Left colon (tissue), 2 donors: ENCODE data around the gene PDE4A. TPM values are rescaled to one million over a fixed set of nuclear protein-coding genes. Genes with fewer than 3 reads are reported as not detected.
"Not testable (repeated sequence)": the region's sequence is repeated elsewhere in the genome, so short reads cannot be mapped to it uniquely, and the experiment has no call there.

Experiments used
- ATAC-seq: fragments of 200-7000 bp; cut with Tn5 transposase; one replicate; pipeline ENCODE4 v1.9.1; 2020; ENCODE audit warnings: mild to moderate bottlenecking, moderate library complexity
- DNase-seq, 2 donors: peaks; one replicate each; pipeline ENCODE4 v3.0.0-alpha.2; 2020
- intact Hi-C, 2 donors: fragments of 100-400 bp; cut with DNase I in 1 of 2; cut with micrococcal nuclease in 1 of 2; formaldehyde crosslinking; loops; one replicate each; pipeline versions ENCODE4 v1.11.2 to v1.14.0; 2022; cut with DNase I, micrococcal nuclease
- total RNA-seq, 2 donors: library from RNA; stranded (reverse); fragmentation: NEBNext Ultra II Directional; extraction: Animal tissue kit (Norgen Biotek cat#: 25700); gene quantifications; one replicate each; pipeline ENCODE4 v1.2.1, GENCODE V29; 2021
- donor health status: DM: no; HTN: no; CAD: no.
- donor health status: DM: yes; HTN: yes; CAD: no.

The PDE4A gene
- total RNA-seq, 2 donors from 2014 or later, result 13.8 to 14.3 TPM

DNA sequence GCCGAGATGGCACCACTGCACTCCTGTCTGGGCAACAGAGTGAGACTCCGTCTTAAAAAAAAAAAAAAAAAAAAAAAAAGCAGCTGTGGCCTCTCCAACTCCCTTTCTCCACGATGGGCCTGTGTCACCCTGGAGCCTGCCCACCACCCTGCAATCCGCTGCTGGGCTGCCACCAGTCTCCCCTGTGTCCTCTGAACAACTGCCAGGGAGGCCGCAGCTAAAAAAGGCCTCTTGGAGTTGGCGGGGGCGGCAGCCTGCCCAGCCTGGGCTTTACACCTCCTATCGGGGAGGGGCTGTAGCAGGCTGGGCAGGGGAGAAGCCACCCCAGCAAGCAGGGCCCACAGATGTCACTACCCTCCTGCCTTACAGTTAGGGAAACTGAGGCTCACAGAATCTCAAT lies 20.5 kb upstream of the PDE4A start:
- DNase-seq (no peak), ATAC-seq (no peak)
- intact Hi-C loops, result loop anchor here in 1 of 2 donors (10.0 kb wide), 1 partner anchor 75 kb away; no protein-coding TSS in a partner anchor

DNA sequence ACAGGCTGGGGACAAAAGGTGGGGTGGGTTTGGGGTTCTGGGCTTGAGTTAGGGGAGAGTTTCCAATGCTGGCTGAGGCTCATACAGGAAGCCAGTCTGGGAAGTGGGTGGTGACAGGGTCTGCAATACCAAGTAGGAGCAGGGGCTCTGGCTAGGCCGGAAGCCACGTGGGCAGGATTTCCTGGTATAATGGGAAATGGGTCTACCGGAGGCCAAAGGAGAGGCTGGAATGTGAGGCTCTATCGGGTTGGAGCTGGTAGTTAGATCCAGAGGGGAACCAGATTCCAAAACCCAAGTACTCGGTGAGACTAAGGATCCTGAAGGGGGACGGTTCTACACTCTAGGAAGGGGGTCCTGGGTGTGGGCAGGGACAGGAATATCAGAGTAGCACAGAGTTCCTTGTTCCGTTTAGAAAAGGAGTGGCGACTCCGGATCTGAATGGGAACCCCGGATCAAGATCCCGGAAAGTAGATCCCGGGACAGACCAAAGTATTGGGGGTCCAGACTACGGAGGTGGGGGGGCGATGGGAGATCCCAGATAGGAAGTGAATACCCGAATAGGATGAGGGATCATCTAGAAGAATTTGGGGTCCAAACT lies 17.8 kb upstream of the PDE4A start:
- peak; percentile 24 for ATAC-seq
- DNase-seq, result peak in 1 of 2 donors; percentile 48
- intact Hi-C loops, result loop anchor here in 1 of 2 donors (10.0 kb wide), 1 partner anchor 72 kb away; no protein-coding TSS in a partner anchor

DNA sequence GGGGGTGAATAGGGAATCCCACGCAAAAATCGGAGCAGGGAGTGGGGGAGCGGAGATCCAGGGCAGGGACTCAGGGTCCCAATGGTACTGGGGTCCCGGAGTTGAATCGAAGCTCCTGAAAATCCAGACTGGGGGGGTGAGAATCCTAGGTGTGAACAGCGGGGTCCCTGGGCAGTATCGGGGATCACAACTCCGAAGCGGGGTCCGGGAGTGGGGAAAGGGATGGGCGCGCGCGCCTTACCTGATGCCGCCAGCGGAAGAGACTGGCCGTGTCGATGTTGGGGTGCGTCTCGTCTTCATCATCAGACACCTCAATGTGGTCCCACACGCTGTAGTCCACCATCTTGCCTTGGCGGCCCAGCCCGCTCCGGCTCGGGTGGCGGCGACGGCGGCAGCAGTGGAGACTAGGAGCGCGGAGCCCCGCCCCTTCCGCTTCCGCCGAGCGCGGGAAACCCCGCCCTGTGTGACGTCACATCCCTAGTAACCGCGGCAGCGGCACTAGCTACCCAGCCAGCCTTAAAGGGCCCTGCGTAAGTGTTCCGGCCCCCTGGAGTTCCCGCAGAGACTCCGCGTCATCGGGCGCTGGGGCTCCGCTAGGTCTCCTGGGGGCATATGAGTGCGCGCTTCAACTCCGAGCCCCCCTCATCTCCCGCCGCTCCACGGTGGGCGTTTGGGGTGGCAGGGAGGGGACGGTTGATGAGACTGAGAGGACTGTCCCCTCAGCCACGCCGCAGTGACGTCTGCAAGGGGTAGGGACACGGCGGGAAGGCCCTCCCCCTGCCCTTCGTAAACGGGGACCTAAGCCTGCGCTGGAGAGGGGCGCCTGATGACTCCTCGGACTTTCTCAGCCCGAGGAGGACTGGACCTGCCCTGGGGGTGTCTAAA lies 17.0 kb upstream of the PDE4A start, which contains the start of gene CDC37:
TSS of gene CDC37 (minus strand) at position 406 of the 885 bp plus-strand sequence. CDS start at position 343, 63 bp downstream.
- ATAC-seq, result peak; percentile 90
- intact Hi-C loops, result loop anchor here in 1 of 2 donors (10.0 kb wide), 1 partner anchor 71 kb away; no protein-coding TSS in a partner anchor
- DNase-seq, result peak; percentile 95 to 99

DNA sequence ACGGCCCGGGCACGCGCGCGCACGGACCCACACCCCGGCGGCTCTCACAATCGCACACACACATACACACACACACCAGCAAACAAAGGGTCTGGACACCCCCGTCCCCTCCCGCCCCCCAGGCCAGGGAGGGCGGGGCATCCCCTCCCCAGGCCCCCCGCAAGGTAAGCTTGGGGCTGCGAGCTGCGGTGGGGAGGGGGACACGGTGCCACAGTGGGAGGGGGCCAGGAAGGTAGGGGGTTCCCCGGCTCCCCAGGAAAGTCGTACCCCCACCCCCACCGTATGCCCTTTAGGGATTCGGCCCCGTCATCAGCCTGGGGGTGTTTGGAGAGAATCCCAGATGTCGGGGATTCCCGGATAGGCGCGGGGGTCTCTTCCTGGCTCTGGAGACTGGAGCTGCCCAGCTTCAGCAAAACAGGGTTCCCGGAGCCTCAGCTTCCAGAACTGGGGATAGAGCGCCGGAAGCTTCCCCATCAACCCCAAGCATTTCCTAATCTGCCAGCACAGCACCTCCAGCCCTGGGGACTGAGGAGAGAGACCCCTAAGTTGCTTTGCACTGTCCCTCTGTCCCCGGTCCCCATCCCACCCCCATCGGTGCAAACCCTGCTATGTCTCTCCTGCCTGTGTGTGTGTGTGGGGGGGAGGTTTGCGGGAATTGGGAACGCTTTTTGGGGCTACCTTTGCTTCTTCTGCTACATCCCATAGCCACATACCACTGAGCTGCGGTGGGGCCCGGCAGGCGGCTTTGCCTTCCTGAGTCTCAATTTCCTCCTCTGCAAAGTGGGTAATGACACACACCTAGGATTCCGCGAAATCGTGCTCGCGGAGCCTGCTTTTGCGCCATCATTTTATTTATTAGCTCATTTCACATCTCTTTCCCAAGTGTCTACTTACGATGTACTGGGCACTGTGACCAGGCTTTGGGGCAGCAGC lies 15.2 kb upstream of the PDE4A start:
- no peak for ATAC-seq
- intact Hi-C loops, result loop anchor here in 1 of 2 donors (10.0 kb wide), 1 partner anchor 70 kb away; no protein-coding TSS in a partner anchor
- DNase-seq, result no peak

DNA sequence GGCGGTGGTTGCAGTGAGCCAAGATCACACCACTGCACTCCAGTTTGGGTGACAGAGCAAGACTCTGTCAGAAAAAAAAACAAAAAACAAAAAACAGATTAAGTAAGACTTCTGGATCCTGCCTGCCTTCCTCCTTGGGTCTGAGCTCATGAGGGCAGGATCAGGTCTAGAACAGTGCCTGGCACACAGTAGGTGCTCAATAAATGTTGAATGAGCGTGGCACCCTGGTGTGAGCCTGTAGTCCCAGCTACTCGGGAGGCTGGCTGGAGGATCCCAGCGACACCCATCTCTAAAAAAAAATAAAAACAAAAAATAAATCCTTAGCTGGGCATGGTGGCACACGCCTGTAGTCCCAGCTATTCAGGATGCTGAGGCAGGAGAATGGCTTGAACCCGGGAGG lies 14.1 kb upstream of the PDE4A start:
- intact Hi-C loops, result loop anchor here in 1 of 2 donors (10.0 kb wide), 1 partner anchor 69 kb away; no protein-coding TSS in a partner anchor
- no peak for ATAC-seq
- DNase-seq, result no peak

DNA sequence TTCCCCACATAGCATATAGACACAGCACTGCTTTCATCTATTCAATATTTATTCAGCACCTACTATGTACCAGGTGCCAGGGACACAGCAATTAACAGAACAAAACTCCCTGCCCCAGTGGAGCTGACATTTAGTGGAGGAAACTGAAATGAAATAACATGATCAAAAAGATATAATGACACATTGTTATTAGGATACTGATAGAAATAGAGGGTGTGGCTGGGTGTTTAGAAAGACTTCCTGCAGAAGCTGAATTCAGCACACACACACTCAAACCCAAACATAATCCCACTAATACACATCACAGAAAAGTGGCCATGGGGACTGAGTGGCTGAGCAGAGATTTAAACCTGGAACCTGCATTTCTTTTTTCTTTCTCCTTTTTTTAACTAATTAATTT lies 13.2 kb upstream of the PDE4A start:
- no peak for ATAC-seq
- intact Hi-C loops, result loop anchor here in 1 of 2 donors (10.0 kb wide), 1 partner anchor 68 kb away; no protein-coding TSS in a partner anchor

DNA sequence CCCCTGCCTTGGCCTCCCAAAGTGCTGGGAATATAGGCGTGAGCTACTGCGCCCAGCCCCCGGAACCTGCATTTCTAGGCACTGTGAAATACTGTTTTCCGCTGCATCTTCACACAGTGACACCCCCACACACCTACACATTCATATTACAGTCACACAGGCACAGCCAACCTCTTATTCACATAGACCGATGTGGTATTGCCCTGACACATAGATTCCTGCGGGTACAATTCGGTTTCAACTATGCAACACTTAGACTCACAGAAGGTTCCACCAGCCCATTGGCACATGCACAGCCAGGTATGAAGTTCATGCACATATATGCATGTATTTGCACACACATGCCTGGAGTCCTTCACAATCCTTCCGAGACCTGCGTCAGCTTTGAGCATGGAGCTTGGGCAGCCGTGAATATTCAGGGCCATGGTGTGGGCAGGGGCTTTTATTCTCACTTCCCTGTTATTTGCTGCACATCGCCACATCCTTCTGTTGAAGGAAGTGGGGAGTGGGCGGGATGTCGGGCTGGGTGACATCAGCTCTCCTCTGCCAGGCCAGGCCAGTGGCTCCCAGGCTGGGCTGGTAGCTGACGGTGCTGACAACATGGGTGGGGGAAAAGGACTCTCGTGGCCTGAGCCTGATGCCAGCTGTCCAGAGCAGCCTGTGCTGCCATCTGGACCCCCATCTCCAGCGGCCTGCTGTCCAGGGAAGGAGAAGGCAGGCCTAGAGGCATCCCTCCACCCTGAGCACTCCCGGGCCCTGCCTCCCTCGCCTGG lies 11.6 kb upstream of the PDE4A start:
- intact Hi-C loops, result loop anchor here in 1 of 2 donors (10.0 kb wide), 1 partner anchor 66 kb away; no protein-coding TSS in a partner anchor
- peak in 1 of 2 donors; percentile 60 for DNase-seq

More for the DNA sequence above, 13.2 kb upstream of the PDE4A start:
- no peak for DNase-seq

DNA sequence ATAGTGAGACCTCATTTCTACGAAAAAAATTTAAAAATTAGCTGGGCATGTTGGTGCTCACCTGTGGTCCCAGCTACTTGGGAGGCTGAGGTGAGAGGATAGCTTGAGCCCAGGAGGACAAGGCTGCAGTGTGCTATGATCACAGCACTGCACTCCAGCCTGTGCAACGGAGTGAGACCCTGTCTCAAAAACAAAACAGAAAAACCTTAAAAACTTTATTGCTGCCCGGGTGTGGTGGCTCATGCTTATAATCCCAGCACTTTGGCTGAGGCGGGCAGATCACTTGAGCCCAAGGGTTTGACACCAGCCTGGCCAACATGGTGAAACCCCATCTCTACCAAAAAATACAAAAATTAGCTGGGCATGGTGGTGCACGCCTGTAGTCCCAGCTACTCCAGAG lies 9.1 kb upstream of the PDE4A start:
- intact Hi-C loops, ATAC-seq, DNase-seq: not testable (repeated sequence)

More for the DNA sequence above, 11.6 kb upstream of the PDE4A start:
- ATAC-seq, result peak; percentile 9

DNA sequence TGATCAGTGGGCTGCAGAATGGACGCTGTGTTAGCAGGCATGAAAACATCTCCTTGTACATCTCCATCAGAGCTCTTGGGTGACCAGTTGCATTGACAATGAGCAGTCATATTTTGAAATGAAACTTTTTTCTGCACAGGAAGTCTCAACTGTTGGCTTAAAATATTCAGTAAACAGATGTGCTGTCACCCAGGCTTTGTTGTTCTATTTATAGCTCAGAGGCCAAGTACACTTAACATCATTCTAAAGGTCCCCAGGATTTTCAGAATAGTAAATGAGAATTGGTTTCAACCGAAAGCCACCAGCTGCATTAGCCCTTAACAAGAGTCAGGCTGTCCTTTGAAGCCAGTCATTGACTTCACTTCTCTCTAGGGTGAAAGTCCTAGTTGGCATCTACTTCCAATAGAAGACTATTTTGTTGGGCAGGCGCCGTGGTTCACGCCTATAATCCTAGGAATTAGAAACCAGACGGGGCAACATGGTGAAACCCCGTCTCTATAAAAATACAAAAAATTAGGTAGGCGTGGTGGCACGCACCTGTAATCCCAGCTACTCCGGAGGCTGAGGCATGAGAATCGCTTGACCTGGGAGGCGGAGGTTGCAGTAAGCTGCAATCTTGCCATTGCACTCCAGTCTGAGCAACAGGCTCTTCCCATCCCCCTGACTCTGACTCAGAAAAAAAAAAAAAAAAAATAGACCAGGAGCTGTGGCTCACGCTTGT lies 7.9 kb upstream of the PDE4A start:
- no peak for ATAC-seq
- DNase-seq, result no peak
- intact Hi-C loops, result no loop called here

DNA sequence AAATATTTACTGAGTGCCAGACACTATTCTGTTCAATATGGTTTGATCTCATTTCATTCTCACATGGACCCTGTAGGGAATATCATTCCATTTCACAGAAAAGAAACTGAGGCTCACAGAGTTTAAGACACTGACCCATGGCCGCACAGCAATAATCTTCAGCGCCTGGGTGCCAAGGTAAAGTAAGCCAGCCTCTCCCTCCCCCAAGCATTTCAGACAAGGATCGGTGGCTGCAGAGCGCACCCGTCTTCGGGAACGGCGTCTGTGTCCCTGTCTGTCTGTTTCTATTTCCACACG lies 4.3 kb upstream of the PDE4A start:
- ATAC-seq, result peak; percentile 24

DNA sequence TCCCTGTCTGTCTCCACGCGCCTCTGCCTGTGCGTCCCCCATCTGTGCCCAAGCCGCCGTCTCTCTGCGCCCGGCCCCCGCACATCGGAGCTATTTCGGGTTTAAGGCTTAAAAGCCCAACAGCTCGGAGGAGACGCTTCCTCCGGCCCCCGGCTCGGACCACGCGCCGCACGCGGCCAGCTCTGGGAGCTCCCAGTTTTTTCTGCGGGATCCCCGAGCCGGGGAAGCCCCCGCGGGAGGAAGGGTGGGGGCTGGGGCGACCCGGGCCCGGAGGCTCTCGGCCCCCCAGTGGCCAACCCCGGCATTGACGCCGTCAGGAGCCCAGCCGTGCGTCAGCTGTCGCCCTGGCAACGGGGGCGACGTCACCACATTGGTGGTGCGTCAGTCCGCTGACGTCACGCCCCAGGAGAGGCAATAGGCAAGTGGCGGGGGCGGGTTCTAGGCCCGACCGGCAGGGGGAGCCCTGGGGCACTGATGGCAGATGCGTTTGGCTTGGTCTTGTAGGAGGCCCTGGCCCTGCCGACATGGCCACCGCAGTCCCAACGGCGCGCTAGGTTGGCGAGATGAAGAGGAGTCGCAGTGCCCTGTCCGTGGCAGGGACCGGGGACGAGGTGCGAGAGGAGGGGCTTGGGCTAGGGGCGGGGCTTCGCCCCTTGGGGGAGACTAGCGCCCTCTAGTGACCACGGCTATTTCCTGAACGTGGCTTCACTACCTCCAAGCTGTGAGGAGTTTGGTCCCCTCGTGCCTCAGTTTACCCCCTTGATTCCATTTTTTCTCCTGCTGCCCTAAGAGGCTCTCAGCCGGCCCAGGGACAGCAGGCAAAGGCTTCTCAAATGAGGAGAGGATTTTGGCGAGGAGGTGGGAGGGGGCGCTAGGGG lies 3.7 kb upstream of the PDE4A start:
- intact Hi-C loops, result no loop called here
- DNase-seq, result peak; percentile 77 to 89
- ATAC-seq, result peak; percentile 80

More for the DNA sequence above, 4.3 kb upstream of the PDE4A start:
- intact Hi-C loops, result no loop called here
- DNase-seq, result no peak

DNA sequence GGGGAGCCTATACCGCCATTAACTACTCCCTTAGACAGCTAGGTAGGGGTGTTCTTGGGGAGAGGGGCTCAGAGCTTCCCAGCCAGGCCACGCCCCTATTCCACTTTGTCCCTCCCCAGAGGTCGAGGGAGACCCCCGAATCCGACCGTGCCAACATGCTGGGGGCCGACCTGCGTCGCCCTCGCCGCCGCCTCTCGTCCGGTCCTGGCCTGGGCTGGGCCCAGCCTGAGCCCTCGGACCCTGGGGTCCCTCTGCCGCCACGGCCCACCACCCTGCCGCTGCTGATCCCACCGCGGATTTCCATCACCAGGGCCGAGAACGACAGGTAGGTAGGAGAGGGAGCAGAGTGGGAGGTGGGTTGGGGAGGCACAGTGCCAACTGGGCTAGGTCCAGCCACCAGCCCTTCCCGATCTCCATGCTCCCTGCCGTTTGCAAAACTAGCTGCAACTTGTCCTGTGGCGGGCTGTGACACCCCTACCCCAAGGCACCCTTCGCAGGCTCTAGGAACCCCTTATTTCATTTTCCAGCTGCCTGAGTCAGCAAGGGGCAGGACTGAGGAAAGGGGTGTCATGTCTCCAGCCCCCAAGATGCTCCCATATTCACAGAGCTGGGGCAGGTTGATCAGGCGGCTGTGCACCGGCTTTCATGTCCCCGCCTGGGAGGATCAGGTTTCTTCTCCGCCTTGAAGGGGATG lies 2.6 kb upstream of the PDE4A start:
- intact Hi-C loops, result no loop called here
- ATAC-seq, result no peak
- no peak for DNase-seq

DNA sequence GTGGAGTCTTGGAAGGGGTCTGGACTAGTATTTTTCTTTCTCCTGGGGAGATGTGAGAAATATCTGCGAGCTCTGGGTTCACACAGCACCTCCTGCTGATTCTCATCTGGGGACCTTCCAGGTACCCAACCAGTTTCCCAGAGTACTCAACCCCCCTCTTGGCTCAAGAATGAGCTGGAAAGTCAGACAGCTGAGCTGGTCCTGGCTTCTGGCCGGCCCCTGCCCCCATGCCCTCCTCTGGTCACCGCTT lies 2.2 kb upstream of the PDE4A start:
- no peak for DNase-seq
- no peak for ATAC-seq
- intact Hi-C loops, result no loop called here

DNA sequence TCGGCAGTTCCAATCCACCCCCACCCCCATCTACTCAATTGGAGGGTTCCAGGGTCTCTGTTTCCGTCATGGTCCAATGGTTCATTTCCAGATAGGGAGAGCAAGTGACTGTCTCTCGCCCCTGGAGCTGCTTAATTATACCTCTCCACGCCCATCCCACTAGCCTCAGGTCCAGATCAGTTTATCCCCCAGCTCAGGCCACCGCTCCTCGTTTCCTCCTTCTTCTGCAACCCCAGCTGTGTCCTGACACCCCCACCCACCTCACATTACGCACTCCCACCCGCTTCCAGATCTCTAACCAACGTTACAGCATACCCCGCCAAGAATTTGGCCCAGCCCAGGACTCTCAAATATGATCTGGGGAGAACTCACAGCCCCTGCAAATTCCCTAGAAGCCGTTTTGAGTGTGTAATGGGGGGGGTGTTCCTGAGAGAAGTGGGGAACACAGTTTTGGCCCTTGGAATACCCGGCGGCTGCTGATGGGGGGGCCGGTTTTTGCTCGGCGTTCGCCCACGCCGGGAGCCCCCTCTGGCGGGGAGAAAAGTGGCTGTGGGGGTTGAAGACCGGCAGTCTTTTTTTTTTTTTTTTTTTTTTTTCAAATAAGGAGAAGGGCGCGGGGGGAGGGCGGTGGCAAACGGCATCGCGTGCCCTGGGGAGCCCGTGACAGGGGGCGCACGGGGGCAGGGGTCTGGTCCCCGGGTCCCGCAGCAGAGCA lies 1.7 kb upstream of the PDE4A start:
- intact Hi-C loops, result no loop called here
- no peak for ATAC-seq
- DNase-seq, result no peak

DNA sequence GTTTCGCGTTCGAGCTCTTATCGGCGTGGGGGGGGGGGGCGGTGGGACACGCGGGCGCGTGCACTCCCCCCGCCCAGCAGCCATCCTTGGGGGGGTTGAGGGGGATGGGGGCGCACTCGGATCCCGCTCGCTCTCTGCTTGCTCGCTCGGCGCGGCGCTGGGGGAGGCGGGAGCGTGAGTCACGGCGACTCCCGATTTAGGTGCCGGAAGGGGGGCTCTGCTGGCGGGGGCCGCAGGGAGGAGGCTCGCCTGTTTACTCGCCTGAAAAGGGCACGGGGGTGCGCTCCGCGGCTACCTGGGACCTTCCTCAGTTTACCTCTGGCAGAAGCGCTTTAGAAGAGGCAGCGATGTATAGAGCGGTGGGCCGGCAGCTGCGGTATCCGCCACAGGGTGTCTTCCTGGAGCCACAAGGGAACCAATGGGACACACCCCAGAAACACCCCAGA lies 1.1 kb upstream of the PDE4A start:
- intact Hi-C loops, result no loop called here
- DNase-seq (no peak), ATAC-seq (no peak)
